Smooth muscle cell (in vitro differentiated cells): ENCODE results near the gene ZNF708. TPM values are rescaled to one million over a fixed set of nuclear protein-coding genes. Genes with fewer than 3 reads are reported as not detected.
A peak's percentile ranks its signal among the peaks of the same experiment; 100 is the strongest.

Experiments used
- DNase-seq: peaks from one replicate; lab custom pipeline; 2025; ENCODE audit not compliant: unreplicated experiment; lab: John Stamatoyannopoulos, UW
- H2AFZ ChIP-seq: fragments of 200-600 bp; sonication (generic); 2 replicates; pipeline ENCODE4 v1.6.0; 2016; ENCODE audit warnings: antibody characterized with exemption, low read depth, mild to moderate bottlenecking
- H3F3A ChIP-seq: fragments of 200-600 bp; sonication (generic); 2 replicates; pipeline ENCODE4 v1.6.0; 2017; ENCODE audit warnings: antibody characterized with exemption, low read depth
- H3K27ac ChIP-seq: fragments of 200-600 bp; sonication (generic); 2 replicates; pipeline ENCODE4 v1.5.1; 2016; ENCODE audit warnings: low read depth, mild to moderate bottlenecking
- H3K27me3 ChIP-seq: fragments of 200-600 bp; sonication (generic); 2 replicates; pipeline ENCODE4 v1.6.1; 2016; ENCODE audit warnings: low read depth, mild to moderate bottlenecking
- H3K36me3 ChIP-seq: fragments of 200-600 bp; sonication (generic); 2 replicates; pipeline ENCODE4 v1.5.1; 2016; ENCODE audit warnings: low read depth
- H3K4me1 ChIP-seq: fragments of 200-600 bp; sonication (generic); 2 replicates; pipeline ENCODE4 v1.5.1; 2016; ENCODE audit warnings: low read depth
- H3K4me2 ChIP-seq: fragments of 200-600 bp; sonication (generic); 2 replicates; pipeline ENCODE4 v1.6.0; 2016; ENCODE audit warnings: mild to moderate bottlenecking
- H3K4me3 ChIP-seq: fragments of 200-600 bp; sonication (generic); 2 replicates; pipeline ENCODE4 v1.5.1; 2016; ENCODE audit warnings: mild to moderate bottlenecking
- H3K79me2 ChIP-seq: fragments of 200-600 bp; sonication (generic); 2 replicates; pipeline ENCODE4 v1.6.0; 2016; ENCODE audit warnings: low read depth, mild to moderate bottlenecking
- H3K9ac ChIP-seq: fragments of 200-600 bp; sonication (generic); 2 replicates; pipeline ENCODE4 v1.6.0; 2016; ENCODE audit warnings: low read depth
- H3K9me3 ChIP-seq: fragments of 200-600 bp; sonication (generic); replicated peaks from 2 replicates; pipeline ENCODE4 v1.5.1; 2016; ENCODE audit warnings: low read depth
- H4K20me1 ChIP-seq: fragments of 200-600 bp; sonication (generic); 2 replicates; pipeline ENCODE4 v1.6.0; 2016; ENCODE audit warnings: low read depth
- WGBS: methylation state at CpG from one replicate; pipeline ENCODE4 v1.1.7; 2016; ENCODE audit warnings: low lambda C conversion rate; 5-methylcytosine and 5-hydroxymethylcytosine counted together
- polyA plus RNA-seq: library from polyadenylated mRNA; unstranded; fragments of >200 nt; fragmentation: Nextera tagmentation; extraction: Ambion mirVana; gene quantifications from 2 replicates; pipeline ENCODE4 v1.2.1, GENCODE V29; 2016
- total RNA-seq: library from RNA; depleted of rRNA; stranded (reverse); fragments of >200 nt; gene quantifications from 2 replicates; pipeline ENCODE4 v1.2.3, GENCODE V29; 2014
- TF ChIP-seq, protein P1 (sequence below): fragments of 200-600 bp; sonication (generic); IDR thresholded peaks from 2 replicates; pipeline ENCODE4 v1.5.1; 2017; ENCODE audit warnings: borderline replicate concordance, mild to moderate bottlenecking, antibody characterized with exemption; ENCODE audit not compliant: insufficient read depth, poor library complexity, severe bottlenecking

The ZNF708 gene
- total and polyA plus RNA-seq, 2 experiments from 2014 or later, result 0.65 to 12.1 TPM

- TF ChIP-seq, protein P1, sequence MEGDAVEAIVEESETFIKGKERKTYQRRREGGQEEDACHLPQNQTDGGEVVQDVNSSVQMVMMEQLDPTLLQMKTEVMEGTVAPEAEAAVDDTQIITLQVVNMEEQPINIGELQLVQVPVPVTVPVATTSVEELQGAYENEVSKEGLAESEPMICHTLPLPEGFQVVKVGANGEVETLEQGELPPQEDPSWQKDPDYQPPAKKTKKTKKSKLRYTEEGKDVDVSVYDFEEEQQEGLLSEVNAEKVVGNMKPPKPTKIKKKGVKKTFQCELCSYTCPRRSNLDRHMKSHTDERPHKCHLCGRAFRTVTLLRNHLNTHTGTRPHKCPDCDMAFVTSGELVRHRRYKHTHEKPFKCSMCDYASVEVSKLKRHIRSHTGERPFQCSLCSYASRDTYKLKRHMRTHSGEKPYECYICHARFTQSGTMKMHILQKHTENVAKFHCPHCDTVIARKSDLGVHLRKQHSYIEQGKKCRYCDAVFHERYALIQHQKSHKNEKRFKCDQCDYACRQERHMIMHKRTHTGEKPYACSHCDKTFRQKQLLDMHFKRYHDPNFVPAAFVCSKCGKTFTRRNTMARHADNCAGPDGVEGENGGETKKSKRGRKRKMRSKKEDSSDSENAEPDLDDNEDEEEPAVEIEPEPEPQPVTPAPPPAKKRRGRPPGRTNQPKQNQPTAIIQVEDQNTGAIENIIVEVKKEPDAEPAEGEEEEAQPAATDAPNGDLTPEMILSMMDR, result no peak
- Histone ChIP-seq H3K4me3 (no peak overlapping the region), H3K9ac (no peak overlapping the region), H3K79me2 (peaks cover 69% of the 10 kb centered on the region), H3K9me3 (no peaks in the 10 kb centered on the region), H3K4me1 (peaks cover 7% of the 10 kb centered on the region), H3K4me2 (no peak overlapping the region), H4K20me1 (peaks cover 17% of the 10 kb centered on the region), H3K36me3 (peaks cover 4% of the 10 kb centered on the region), H2AFZ (no peak overlapping the region), H3F3A (no peaks in the 10 kb centered on the region), H3K27me3 (no peaks in the 10 kb centered on the region), H3K27ac (no peak overlapping the region)
- no peak for DNase-seq
- 96% methylated on average over 2 of the region's 2 CpGs for WGBS
Measured at GRCh38 chr19:21326169-21326568, 3.0 kb downstream of the ZNF708 start.

DNA sequence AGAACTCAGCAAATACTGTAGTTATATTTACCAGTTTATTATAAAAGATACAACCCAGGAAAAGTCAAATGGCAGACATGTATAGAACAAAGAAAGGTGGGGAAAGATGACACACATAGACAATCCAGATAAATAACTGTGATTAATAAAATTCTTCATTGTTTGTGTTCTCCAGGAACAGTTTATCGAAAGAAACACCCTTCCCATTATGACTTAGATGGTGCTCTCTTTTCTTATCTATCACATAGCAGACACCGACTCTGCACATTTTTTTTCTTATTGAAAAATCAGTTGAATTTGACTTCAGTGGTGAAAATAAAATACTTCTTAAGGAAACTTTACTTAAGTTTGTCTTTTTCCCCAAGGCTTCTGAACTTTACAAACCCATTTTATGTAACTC, 6.2 kb downstream of the ZNF708 start:
- DNase-seq, result no peak
- Histone ChIP-seq H3K79me2 (peaks cover 87% of the 10 kb centered on the region), H3K4me1 (peaks cover 3% of the 10 kb centered on the region), H3K4me2 (no peak overlapping the region), H3K4me3 (no peak overlapping the region), H4K20me1 (peaks cover 35% of the 10 kb centered on the region), H3K36me3 (peaks cover 4% of the 10 kb centered on the region), H3K27ac (peak overlapping the region; percentile 19), H2AFZ (no peak overlapping the region), H3K9ac (no peak overlapping the region), H3F3A (no peaks in the 10 kb centered on the region), H3K9me3 (no peaks in the 10 kb centered on the region), H3K27me3 (no peaks in the 10 kb centered on the region)
- TF ChIP-seq, protein P1, result no peak
- WGBS, result 89% methylated on average over 2 of the region's 2 CpGs

DNA sequence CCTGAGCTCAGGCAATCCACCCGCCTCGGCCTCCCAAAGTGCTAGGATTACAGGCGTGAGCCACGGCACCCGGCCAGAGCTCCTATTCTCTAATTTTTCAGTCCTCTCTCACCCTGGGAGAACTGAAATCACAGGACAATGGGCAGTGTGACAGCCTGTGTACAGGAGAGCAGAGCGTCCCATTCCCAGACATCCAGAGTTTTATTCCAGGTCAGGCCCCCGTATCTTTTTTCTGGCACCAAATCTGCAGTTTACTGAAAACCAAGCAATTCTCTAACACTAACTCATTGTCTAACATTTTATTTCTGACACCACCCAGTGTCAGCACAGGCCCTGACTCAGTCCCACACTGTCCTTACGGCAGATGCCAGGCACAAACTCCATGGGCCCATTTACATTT, 6.7 kb downstream of the ZNF708 start:
- no peaks in the 10 kb centered on the region for H3K9me3 ChIP-seq
- 83% methylated on average over 8 of the region's 8 CpGs for WGBS
- no peaks in the 10 kb centered on the region for H3K4me1 ChIP-seq
- H3K4me3 ChIP-seq, result no peak overlapping the region
- no peak overlapping the region for H2AFZ ChIP-seq
- no peak overlapping the region for H3K9ac ChIP-seq
- peak overlapping the region; percentile 19 for H3K27ac ChIP-seq
- H3F3A ChIP-seq, result no peaks in the 10 kb centered on the region
- peaks cover 35% of the 10 kb centered on the region for H4K20me1 ChIP-seq
- H3K27me3 ChIP-seq, result no peaks in the 10 kb centered on the region
- no peak for DNase-seq
- peaks cover 4% of the 10 kb centered on the region for H3K36me3 ChIP-seq
- TF ChIP-seq, protein P1, result no peak
- H3K79me2 ChIP-seq, result peaks cover 87% of the 10 kb centered on the region
- no peak overlapping the region for H3K4me2 ChIP-seq

- no peak overlapping the region for H2AFZ ChIP-seq
- H3K27me3 ChIP-seq, result no peaks in the 10 kb centered on the region
- H3K79me2 ChIP-seq, result peaks cover 82% of the 10 kb centered on the region
- H3K4me1 ChIP-seq, result no peaks in the 10 kb centered on the region
- 73% methylated on average over 4 of the region's 4 CpGs for WGBS
- H3K9me3 ChIP-seq, result no peaks in the 10 kb centered on the region
- no peak for DNase-seq
- peaks cover 4% of the 10 kb centered on the region for H3K36me3 ChIP-seq
- H4K20me1 ChIP-seq, result peaks cover 35% of the 10 kb centered on the region
- H3K4me3 ChIP-seq, result no peak overlapping the region
- no peak overlapping the region for H3K27ac ChIP-seq
- no peak overlapping the region for H3K4me2 ChIP-seq
- TF ChIP-seq, protein P1, result no peak
- H3K9ac ChIP-seq, result no peak overlapping the region
- H3F3A ChIP-seq, result no peaks in the 10 kb centered on the region
Measured at GRCh38 chr19:21321996-21322395, 7.2 kb downstream of the ZNF708 start.
